Activated CD8-positive, alpha-beta T cell treated with anti-CD3 and anti-CD28 coated beads for 36 hours (primary cell): Measurements from ENCODE around the gene SLC12A7. TPM values are rescaled to one million over a fixed set of nuclear protein-coding genes. Genes with fewer than 3 reads are reported as not detected.

Experiments used
- ATAC-seq: fragments of 200-7000 bp; cut with Tn5 transposase; one replicate; pipeline ENCODE4 v1.10.0; 2021; ENCODE audit warnings: mild to moderate bottlenecking, moderate library complexity
- CTCF ChIA-PET: fragments of 350-600 bp; sonication (Branson Sonifier 250); formaldehyde crosslinking; loops from one replicate; lab custom pipeline; 2021; ENCODE audit warnings: antibody characterized with exemption; lab: Charles Lee
- POLR2A ChIA-PET: fragments of 350-600 bp; sonication (Branson Sonifier 250); formaldehyde crosslinking; loops from one replicate; lab custom pipeline; 2021; ENCODE audit warnings: antibody characterized with exemption; lab: Charles Lee
- DNase-seq: peaks from one replicate; pipeline ENCODE4 v3.0.0-alpha.2; 2020
- H3K27ac Mint-ChIP-seq: one replicate; pipeline ENCODE4 v1.8.0; 2021; ENCODE audit warnings: mild to moderate bottlenecking, mixed read lengths
- H3K27me3 Mint-ChIP-seq: one replicate; pipeline ENCODE4 v1.8.0; 2021; ENCODE audit warnings: mixed read lengths
- H3K36me3 Mint-ChIP-seq: one replicate; pipeline ENCODE4 v1.8.0; 2021; ENCODE audit warnings: low read depth, mixed read lengths
- H3K4me1 Mint-ChIP-seq: one replicate; pipeline ENCODE4 v1.8.0; 2021; ENCODE audit warnings: low read depth, mixed read lengths
- H3K4me3 Mint-ChIP-seq: one replicate; pipeline ENCODE4 v1.8.0; 2021; ENCODE audit warnings: mild to moderate bottlenecking, moderate library complexity, mixed read lengths
- H3K9me3 Mint-ChIP-seq: one replicate; pipeline ENCODE4 v1.8.0; 2021; ENCODE audit warnings: mixed read lengths
- CTCF ChIP-seq: fragments of 200-600 bp; IDR thresholded peaks from one replicate; pipeline ENCODE4 v1.8.0; 2022; ENCODE audit warnings: antibody characterized with exemption, mild to moderate bottlenecking
- intact Hi-C: fragments of 100-400 bp; cut with micrococcal nuclease; formaldehyde crosslinking; loops from one replicate; pipeline ENCODE4 v1.10.0; 2022
- total RNA-seq, 2 experiments: library from RNA; stranded (reverse); gene quantifications; one replicate each; pipeline ENCODE4 v1.2.3, GENCODE V29; 2021

The SLC12A7 gene
- 10 to 100 TPM; 21.6 to 24.8 TPM for total RNA-seq

DNA sequence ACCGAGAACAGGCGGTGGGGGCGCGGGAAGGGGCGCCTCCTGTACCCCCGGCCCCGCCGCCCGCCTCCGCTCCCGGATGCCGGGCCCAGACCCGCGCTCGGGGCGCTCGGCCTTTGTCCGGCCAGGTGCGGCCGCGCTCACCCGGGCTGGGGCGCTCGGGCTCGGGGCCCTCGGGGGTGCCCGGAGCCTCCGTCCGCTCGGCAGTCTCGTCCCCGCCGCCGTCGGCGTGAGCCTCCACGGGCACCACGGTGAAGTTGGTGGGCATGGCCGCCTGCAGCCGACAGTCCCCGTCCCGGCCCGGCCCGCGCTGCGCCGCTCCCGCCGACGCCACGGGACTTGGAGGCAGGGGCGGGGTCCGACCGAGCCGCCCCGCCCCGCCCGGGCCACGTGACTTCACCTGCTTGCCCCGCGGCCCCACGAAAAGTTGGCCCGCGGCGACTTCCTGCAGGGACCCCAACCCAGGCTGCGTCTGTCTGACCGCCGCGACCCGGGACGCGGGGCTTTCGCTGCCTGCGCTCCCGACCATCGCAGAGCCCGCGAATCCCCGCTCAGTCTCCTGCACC is at the start of gene SLC12A7:
TSS of gene SLC12A7 (minus strand) at position 337 of the 563 bp plus-strand sequence. CDS start at position 265, 72 bp downstream.
- peak within 1 kb of the TSS; percentile 77 for H3K27ac Mint-ChIP-seq
- peaks cover 38% of the 10 kb centered on the region for H3K4me1 Mint-ChIP-seq
- no peaks in the 10 kb centered on the region for H3K9me3 Mint-ChIP-seq
- ChIA-PET CTCF (no interaction called here), POLR2A (no interaction called here)
- DNase-seq (peak; percentile 76), ATAC-seq (peak; percentile 69)
- peak within 1 kb of the TSS; percentile 87 for H3K4me3 Mint-ChIP-seq
- no peaks in the 10 kb centered on the region for H3K27me3 Mint-ChIP-seq
- H3K36me3 Mint-ChIP-seq, result peaks cover 2% of the 10 kb centered on the region
- intact Hi-C loops, result no loop called here
- no peak for TF ChIP-seq CTCF

DNA sequence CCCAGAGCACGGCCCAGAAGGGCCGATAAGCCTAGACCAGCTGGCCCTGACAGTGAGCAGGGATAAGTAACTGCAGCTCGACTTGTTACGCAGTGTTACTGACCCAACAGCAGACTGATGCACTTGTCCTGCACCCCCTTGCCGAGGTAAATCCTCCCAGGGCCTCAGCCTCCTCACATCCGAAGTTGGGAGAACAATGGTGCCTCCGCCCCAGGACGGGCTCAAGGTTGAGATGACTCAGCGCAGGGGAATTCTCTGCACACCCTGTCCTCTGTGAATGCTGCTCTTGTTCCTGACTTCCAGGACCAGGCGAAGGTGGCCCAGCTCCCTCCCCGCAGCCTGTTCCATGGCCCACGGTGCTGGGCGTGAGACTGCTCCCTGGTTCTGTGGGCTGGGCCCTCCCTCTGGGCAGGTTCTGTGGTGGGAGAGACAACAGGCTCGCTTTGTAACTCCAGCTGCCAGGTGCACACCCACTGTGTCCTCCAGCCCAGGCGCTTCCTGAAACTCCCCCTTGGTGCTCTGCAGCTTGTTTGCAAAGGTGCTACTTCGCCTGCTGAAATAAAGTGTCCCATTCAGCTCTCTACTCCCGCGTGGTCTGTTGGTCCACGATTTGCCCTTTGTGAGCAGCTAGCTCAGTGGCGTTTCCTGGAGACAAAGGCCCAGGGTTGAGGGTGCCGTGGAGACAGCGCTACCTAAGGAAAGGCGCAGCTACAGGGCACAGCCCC is 49.4 kb upstream of the SLC12A7 start:
- no peak for TF ChIP-seq CTCF
- Mint-ChIP-seq H3K4me3 (no peak overlapping the region), H3K27me3 (peaks cover 25% of the 10 kb centered on the region), H3K27ac (no peak overlapping the region), H3K36me3 (no peaks in the 10 kb centered on the region), H3K4me1 (no peaks in the 10 kb centered on the region), H3K9me3 (no peaks in the 10 kb centered on the region)
- DNase-seq (no peak), ATAC-seq (no peak)
- intact Hi-C loops, result no loop called here
- CTCF ChIA-PET, result interaction anchor here (3.6 kb wide), 1 partner anchor 13 kb away, joined by 19 read pairs; no protein-coding TSS in a partner anchor
- POLR2A ChIA-PET, result interaction anchor here (0.8 kb wide), 1 partner anchor 916 kb away, joined by 3 read pairs; no protein-coding TSS in a partner anchor

DNA sequence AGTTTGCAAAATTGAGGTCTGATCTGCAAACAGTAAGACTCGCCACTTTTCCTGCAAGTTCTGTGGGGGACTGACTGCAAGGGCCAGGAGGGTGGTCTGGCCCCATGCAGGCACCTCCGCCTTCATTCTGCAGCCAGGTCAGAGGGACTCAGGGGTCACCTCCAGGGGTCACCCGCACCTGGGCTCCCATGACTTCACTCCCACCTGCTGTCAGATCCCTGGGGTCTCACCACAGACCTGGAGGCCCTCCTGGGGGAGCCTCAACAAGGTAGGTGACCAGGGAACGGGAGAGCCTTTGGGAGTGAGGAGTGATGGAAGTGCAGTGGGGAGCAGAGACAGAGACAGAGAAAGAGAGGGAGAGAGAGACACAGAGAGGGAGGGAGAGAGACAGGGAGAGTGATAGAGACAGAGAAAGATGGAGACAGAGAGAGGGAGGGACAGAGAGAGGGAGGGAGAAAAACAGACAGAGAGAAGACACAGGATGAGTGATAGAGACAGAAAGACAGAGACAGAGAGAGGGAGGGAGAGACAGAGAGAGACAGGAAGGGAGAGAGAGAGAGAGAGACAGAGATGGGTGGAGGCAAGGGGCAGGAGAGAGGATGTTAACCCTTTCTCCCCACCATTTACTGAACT is 48.0 kb upstream of the SLC12A7 start:
- H3K36me3 Mint-ChIP-seq, result no peaks in the 10 kb centered on the region
- DNase-seq (no peak), ATAC-seq (no peak)
- H3K4me3 Mint-ChIP-seq, result no peak overlapping the region
- CTCF ChIA-PET, result no interaction called here
- TF ChIP-seq CTCF, result no peak
- no peaks in the 10 kb centered on the region for H3K9me3 Mint-ChIP-seq
- H3K27ac Mint-ChIP-seq, result no peak overlapping the region
- intact Hi-C loops, result no loop called here
- POLR2A ChIA-PET, result no interaction called here
- H3K27me3 Mint-ChIP-seq, result peaks cover 26% of the 10 kb centered on the region
- H3K4me1 Mint-ChIP-seq, result no peaks in the 10 kb centered on the region

- ChIA-PET POLR2A (no interaction called here), CTCF (no interaction called here)
- H3K4me3 Mint-ChIP-seq, result no peak overlapping the region
- DNase-seq (no peak), ATAC-seq (no peak)
- TF ChIP-seq CTCF, result no peak
- H3K27me3 Mint-ChIP-seq, result peaks cover 28% of the 10 kb centered on the region
- peaks cover 3% of the 10 kb centered on the region for H3K4me1 Mint-ChIP-seq
- no peak overlapping the region for H3K27ac Mint-ChIP-seq
- intact Hi-C loops, result no loop called here
- H3K9me3 Mint-ChIP-seq, result no peaks in the 10 kb centered on the region
- H3K36me3 Mint-ChIP-seq, result no peaks in the 10 kb centered on the region
These were observed 47.4 kb upstream of the SLC12A7 start for GRCh38 chr5:1159341-1159675.
